ENCODE data around the gene FKBP1B. TPM values are rescaled to one million over a fixed set of nuclear protein-coding genes. Genes with fewer than 3 reads are reported as not detected.
A peak's percentile ranks its signal among the peaks of the same experiment; 100 is the strongest.
"Not testable (repeated sequence)": the region's sequence is repeated elsewhere in the genome, so short reads cannot be mapped to it uniquely, and the experiment has no call there.

FKBP1B gene
- polyA plus RNA-seq (ENCODE audit: insufficient read length), result 10.0 TPM
- long read RNA-seq, donor 1, partial matches to known transcripts, result 0 of 5 reads
- long read RNA-seq, donor 1, other reads (novel, unspliced or antisense), result 0 of 5 reads
- long read RNA-seq, donor 2, partial matches to known transcripts, result 0 of 4 reads
- long read RNA-seq, donor 2, other reads (novel, unspliced or antisense), result 0 of 4 reads
- long read RNA-seq, donor 3, partial matches to known transcripts, result 0 of 4 reads
- long read RNA-seq, donor 3, other reads (novel, unspliced or antisense), result 0 of 4 reads
- long read RNA-seq, donor 4, partial matches to known transcripts, result 0 of 1 reads
- long read RNA-seq, donor 4, other reads (novel, unspliced or antisense), result 0 of 1 reads
- long read RNA-seq, donor 5, transcript FKBP1B-201 (4 exons, 952 nt), result major isoform, 7 of 12 reads
- long read RNA-seq, donor 5, partial matches to known transcripts, result 0 of 12 reads
- long read RNA-seq, donor 5, other reads (novel, unspliced or antisense), result 0 of 12 reads
- long read RNA-seq, donor 6, partial matches to known transcripts, result 0 of 7 reads
- long read RNA-seq, donor 6, other reads (novel, unspliced or antisense), result 0 of 7 reads
- long read RNA-seq, donor 7, transcript FKBP1B-201 (4 exons, 952 nt), result major isoform, 6 of 8 reads
- long read RNA-seq, donor 7, partial matches to known transcripts, result 0 of 8 reads
- long read RNA-seq, donor 7, other reads (novel, unspliced or antisense), result 0 of 8 reads
- long read RNA-seq, donor 8, partial matches to known transcripts, result 0 of 5 reads
- long read RNA-seq, donor 8, other reads (novel, unspliced or antisense), result 0 of 5 reads

- DNase-seq, result peak; percentile 49
These were observed at the start of gene FKBP1B for GRCh38 chr2:24049485-24050021. FKBP1B (plus strand) TSS chr2:24049741; CDS start chr2:24049850, 109 bp downstream.

GRCh38 chr2:24007693-24008092 is 41.8 kb upstream of the FKBP1B start:
- DNase-seq, result no peak

- DNase-seq, result no peak
These were observed 40.7 kb upstream of the FKBP1B start for GRCh38 chr2:24008672-24009366.

- DNase-seq, result no peak
These were observed 40.2 kb upstream of the FKBP1B start for GRCh38 chr2:24009367-24009679.

GRCh38 chr2:24009680-24010476 is 39.7 kb upstream of the FKBP1B start, which contains the start of gene MFSD2B:
MFSD2B (plus strand) TSS chr2:24010085; CDS start chr2:24010097, 12 bp downstream.
- no peak for DNase-seq

- no peak for DNase-seq
These were observed 38.9 kb upstream of the FKBP1B start for GRCh38 chr2:24010477-24011249.

- DNase-seq, result no peak
These were observed 38.1 kb upstream of the FKBP1B start for GRCh38 chr2:24011250-24012104.

- no peak for DNase-seq
These were observed 36.9 kb upstream of the FKBP1B start for GRCh38 chr2:24012521-24013188.

GRCh38 chr2:24014902-24015301 is 34.6 kb upstream of the FKBP1B start:
- DNase-seq, result not testable (repeated sequence)

GRCh38 chr2:24015562-24016375 is 33.8 kb upstream of the FKBP1B start:
- no peak for DNase-seq

GRCh38 chr2:24016376-24016761 is 33.2 kb upstream of the FKBP1B start:
- DNase-seq, result no peak

- no peak for DNase-seq
These were observed 32.5 kb upstream of the FKBP1B start for GRCh38 chr2:24016853-24017703.

- no peak for DNase-seq
These were observed 31.8 kb upstream of the FKBP1B start for GRCh38 chr2:24017711-24018110.

GRCh38 chr2:24018241-24018640 is 31.3 kb upstream of the FKBP1B start:
- DNase-seq, result no peak

GRCh38 chr2:24019729-24020128 is 29.8 kb upstream of the FKBP1B start:
- DNase-seq, result no peak

- DNase-seq, result no peak
These were observed 29.3 kb upstream of the FKBP1B start for GRCh38 chr2:24020244-24020643.
